GM19324 (cell line): ENCODE data around the gene GLCE.

Experiments
- ATAC-seq: cut with Tn5 transposase; IDR thresholded peaks from one replicate; pipeline ENCODE4 v1.9.1; 2021; ENCODE audit warnings: mild to moderate bottlenecking, moderate library complexity; ENCODE audit not compliant: unreplicated experiment, low FRiP score

GLCE gene

GRCh38 chr15:69314131-69314530, 153.7 kb downstream of the GLCE start:
- no peak for ATAC-seq

- ATAC-seq, result no peak
Observed at GRCh38 chr15:69314736-69315135, 154.3 kb downstream of the GLCE start.

- ATAC-seq, result no peak
Observed at GRCh38 chr15:69315402-69316110, 155.1 kb downstream of the GLCE start.

- ATAC-seq, result no peak
Observed at GRCh38 chr15:69316291-69316690, 155.9 kb downstream of the GLCE start.

- no peak for ATAC-seq
Observed at GRCh38 chr15:69317392-69317841, 157.0 kb downstream of the GLCE start.

GRCh38 chr15:69318033-69318432, 157.6 kb downstream of the GLCE start:
- no peak for ATAC-seq

GRCh38 chr15:69319384-69320375, 159.2 kb downstream of the GLCE start:
- ATAC-seq, result no peak

GRCh38 chr15:69320977-69321554, 160.6 kb downstream of the GLCE start:
- ATAC-seq, result no peak
